ENCODE measurements around the gene TRIM9.
A peak's percentile ranks its signal among the peaks of the same experiment; 100 is the strongest.

The TRIM9 gene

DNA sequence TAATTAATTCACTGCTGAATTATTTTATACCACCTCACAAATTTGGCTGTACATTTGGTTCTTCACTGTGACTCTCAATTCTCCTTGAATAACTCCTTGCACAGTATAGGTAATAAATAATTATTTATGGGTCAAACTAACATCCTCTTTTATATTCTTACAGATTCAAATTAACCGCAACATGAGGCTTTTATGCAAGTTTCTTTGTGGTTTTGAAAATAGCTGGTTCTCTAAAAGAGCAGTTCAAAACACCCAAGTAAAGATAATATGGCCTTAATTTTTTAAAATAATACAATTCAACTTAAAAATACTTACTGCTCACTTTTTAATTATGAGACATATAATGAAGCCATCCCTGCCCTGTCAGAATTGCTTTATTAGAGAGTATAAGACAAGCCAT, 12.9 kb upstream of the TRIM9 start:
- H3K4me3 Mint-ChIP-seq, result no peak overlapping the region
- no peaks in the 10 kb centered on the region for H3K36me3 Mint-ChIP-seq (ENCODE audit: low read depth)
- H3K27ac Mint-ChIP-seq, result peak overlapping the region; percentile 46
- intact Hi-C loops (cut with micrococcal nuclease), result no loop called here
- no peaks in the 10 kb centered on the region for H3K9me3 Mint-ChIP-seq
- H3K27me3 Mint-ChIP-seq, result peaks cover 3% of the 10 kb centered on the region
- H3K4me1 Mint-ChIP-seq (ENCODE audit: low read depth), result peaks cover 19% of the 10 kb centered on the region

DNA sequence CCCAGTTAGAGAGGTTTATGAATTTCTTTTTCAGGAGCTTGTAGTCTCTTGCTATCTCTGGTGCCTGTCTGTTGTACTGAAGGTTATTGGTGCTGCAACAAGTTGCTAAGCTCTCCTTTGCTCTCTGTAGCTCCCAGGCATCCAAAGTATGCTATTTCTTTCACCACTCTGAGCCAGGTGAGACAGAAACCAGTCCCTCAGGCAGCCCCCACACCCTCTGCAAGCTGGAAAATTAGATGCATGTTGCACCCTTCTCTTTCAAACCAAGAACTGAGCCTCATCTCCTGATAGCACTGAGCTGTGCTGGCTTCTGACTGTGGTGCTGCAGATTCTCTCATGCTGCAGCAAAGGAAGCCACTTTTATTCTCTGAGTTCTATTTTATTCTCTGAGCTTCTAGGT, 9.6 kb upstream of the TRIM9 start:
- Mint-ChIP-seq H3K27ac (no peak overlapping the region), H3K27me3 (peaks cover 7% of the 10 kb centered on the region), H3K4me1 (ENCODE audit: low read depth) (peaks cover 19% of the 10 kb centered on the region), H3K36me3 (ENCODE audit: low read depth) (no peaks in the 10 kb centered on the region), H3K9me3 (no peaks in the 10 kb centered on the region), H3K4me3 (no peak overlapping the region)
- intact Hi-C loops (cut with micrococcal nuclease), result no loop called here

DNA sequence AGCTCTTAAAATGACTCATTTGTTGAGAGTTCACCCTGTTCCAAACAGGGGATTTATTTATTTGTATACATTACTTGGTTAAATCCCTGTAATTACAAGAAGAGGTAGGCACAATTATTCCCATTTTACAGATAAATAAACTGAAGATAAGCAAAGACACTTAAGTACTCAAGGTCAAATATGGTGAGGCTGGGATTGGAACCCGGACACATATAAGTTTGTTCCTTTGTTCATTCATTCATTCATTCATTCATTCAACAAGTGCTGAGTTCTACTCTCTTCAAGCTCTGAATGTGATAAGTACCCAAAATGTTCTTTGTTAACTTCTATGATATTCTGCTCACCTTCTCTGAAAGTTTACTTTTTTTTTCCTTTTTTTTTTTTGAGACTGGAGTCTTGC, 2.4 kb upstream of the TRIM9 start:
- H3K36me3 Mint-ChIP-seq (ENCODE audit: low read depth), result no peaks in the 10 kb centered on the region
- intact Hi-C loops (cut with micrococcal nuclease), result loop anchor here (10.0 kb wide), 1 partner anchor 132 kb away; no protein-coding TSS in a partner anchor
- H3K4me3 Mint-ChIP-seq, result no peak overlapping the region

DNA sequence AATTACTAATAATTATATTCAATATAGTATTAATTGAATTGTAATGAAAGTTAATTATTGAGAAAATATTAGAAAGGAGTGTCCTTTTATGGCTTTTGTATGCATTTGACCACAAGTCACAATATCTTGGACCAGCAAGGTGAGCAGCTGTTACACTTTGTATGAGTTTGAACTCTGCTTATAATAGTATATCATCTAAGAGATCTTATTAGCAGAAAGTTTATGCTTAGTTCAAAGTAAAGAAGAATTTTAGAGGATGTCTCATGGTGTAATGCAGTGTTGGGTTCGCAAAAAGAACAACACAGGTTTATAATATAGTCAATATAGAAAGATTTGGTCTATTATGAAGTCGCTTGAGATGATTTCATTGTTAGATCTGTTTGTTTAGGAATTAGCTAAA, 2.0 kb upstream of the TRIM9 start:
- Mint-ChIP-seq H3K4me3 (no peak overlapping the region), H3K4me1 (ENCODE audit: low read depth) (peaks cover 27% of the 10 kb centered on the region), H3K36me3 (ENCODE audit: low read depth) (no peaks in the 10 kb centered on the region), H3K27me3 (peaks cover 49% of the 10 kb centered on the region), H3K27ac (no peak overlapping the region), H3K9me3 (no peaks in the 10 kb centered on the region)
- intact Hi-C loops (cut with micrococcal nuclease), result loop anchor here (10.0 kb wide), 1 partner anchor 132 kb away; no protein-coding TSS in a partner anchor

More for the DNA sequence above, 2.4 kb upstream of the TRIM9 start:
- no peaks in the 10 kb centered on the region for H3K9me3 Mint-ChIP-seq
- H3K27me3 Mint-ChIP-seq, result peaks cover 49% of the 10 kb centered on the region
- H3K4me1 Mint-ChIP-seq (ENCODE audit: low read depth), result peaks cover 27% of the 10 kb centered on the region
- H3K27ac Mint-ChIP-seq, result no peak overlapping the region

DNA sequence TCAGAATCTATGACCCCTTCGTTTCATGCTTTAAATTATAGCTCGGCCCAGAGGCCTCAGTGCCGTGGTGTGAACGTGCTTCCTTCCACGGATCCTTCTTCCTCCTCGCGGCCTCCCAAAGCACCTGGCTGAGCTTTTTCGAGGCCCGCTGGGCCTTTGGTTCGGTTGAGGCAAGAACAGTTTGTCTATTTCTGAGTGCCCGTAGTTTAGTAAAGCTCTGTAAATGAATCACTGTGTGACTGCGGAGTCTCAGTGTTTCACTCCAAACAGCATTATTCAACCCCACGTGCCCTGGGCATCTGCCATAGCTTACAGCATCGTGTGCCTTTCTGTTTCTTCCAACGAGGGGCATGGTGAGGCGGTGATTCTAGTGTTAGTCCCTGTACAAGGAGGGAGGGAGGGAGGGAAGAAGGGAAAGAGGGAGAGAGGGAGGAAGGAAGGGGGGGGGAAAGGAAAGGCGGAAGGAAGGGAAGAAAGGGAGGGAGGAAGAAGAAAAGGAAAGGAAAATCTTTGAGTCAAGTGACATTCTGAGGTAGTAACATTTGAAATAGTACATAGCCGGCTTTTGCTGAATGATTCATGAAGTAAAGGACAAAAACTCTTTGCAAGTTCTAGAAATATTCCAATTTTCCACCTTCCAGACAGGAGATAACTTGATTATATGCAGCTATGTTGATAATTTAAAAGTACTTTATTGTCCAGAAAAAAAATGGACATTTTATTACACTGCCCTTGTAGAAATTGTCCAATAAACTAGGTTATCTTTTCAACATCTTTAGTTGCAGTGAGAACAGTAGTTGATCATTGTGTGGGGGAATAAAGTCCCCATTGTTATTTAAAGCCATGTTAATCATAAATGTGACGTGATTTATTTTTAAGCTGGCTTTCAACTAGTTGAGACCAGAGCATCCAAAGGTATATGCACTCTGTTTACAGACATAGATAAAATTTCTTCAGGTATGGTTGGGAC, 1.2 kb upstream of the TRIM9 start:
- H3K4me1 Mint-ChIP-seq (ENCODE audit: low read depth), result peaks cover 27% of the 10 kb centered on the region
- peaks cover 47% of the 10 kb centered on the region for H3K27me3 Mint-ChIP-seq
- H3K9me3 Mint-ChIP-seq, result no peaks in the 10 kb centered on the region
- H3K4me3 Mint-ChIP-seq, result peak overlapping the region; percentile 87
- intact Hi-C loops (cut with micrococcal nuclease), result loop anchor here (10.0 kb wide), 1 partner anchor 131 kb away; no protein-coding TSS in a partner anchor
- H3K36me3 Mint-ChIP-seq (ENCODE audit: low read depth), result no peaks in the 10 kb centered on the region
- H3K27ac Mint-ChIP-seq, result no peak overlapping the region

DNA sequence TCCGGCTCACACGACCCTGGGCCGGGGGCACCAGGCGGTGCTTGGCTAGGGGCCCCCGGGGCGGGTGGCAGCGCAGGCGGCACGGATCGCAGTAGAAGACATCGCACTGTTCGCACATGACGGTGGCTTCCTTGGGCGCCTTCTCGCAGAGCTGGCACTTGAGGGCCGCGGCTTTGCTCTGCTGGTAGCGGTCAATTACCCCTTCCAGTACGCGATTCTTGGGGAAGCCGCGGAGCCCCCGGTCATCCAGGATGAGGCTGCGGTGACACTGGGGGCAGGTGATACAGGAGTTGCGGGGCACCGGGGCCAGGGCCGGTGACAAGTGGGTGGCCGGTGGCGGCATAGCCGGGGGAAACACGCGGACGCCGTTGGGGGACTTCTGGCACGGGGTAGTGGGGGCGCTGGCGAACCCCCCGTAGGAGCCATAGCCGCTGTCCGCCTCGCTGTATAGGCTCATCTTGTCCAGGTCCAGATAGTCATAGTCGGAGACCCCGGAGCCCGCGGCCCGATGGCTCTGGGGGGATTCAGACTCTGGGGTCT, 553 bp downstream of the TRIM9 start:
- intact Hi-C loops (cut with micrococcal nuclease), result loop anchor here (10.0 kb wide), 1 partner anchor 130 kb away; no protein-coding TSS in a partner anchor
- Mint-ChIP-seq H3K4me3 (peak overlapping the region; percentile 87), H3K27ac (no peak overlapping the region), H3K27me3 (peaks cover 45% of the 10 kb centered on the region), H3K9me3 (no peaks in the 10 kb centered on the region), H3K4me1 (ENCODE audit: low read depth) (peaks cover 27% of the 10 kb centered on the region), H3K36me3 (ENCODE audit: low read depth) (no peaks in the 10 kb centered on the region)

DNA sequence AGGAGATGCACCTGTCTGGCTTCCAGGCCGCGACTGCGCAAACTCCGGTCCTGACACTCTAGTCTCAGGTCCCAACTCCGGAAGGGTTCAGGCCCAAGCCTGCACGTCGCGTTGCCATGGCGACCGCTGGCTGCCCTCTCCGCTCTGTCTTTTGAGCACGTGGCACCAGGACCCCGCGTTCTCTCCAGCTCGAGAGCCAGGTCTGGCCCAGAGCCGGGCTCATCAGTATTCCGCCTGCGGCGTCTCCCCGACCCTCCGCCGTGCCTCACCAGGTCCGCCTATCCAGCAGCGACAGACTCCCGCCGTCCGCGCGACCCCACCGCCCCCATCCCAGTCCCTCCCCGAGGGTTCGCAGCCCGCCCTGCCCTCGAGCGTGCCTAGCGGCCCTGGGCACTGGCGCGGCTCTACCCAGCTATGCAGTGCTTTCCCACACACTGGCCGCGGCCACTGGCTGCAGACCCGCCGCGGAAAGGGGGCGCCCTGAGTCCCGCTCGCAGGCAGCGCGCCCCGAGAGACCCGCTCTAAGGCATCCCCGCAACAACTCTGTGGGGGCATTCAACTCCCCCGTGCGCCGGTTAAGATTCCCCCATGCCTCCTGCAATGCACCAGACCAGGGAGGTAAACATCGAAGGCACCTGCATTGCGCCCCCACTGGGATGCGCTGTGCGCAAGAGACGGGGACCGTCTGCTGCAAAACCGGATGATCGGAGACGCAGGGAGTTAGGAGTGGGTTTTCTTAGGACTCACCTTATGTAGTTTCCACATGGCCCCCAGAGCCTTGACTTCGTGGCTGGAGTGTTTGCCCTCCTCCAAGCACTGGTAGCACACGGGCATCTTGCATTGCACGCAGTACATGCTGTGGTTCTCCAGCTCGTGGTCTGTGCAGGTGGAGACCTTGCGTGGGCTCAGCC, 1.3 kb downstream of the TRIM9 start:
- H3K4me3 Mint-ChIP-seq, result peak overlapping the region; percentile 87
- intact Hi-C loops (cut with micrococcal nuclease), result loop anchor here (10.0 kb wide), 1 partner anchor 129 kb away; no protein-coding TSS in a partner anchor
- H3K36me3 Mint-ChIP-seq (ENCODE audit: low read depth), result no peaks in the 10 kb centered on the region
- peaks cover 27% of the 10 kb centered on the region for H3K4me1 Mint-ChIP-seq (ENCODE audit: low read depth)
- H3K27ac Mint-ChIP-seq, result no peak overlapping the region
- H3K9me3 Mint-ChIP-seq, result no peaks in the 10 kb centered on the region
- H3K27me3 Mint-ChIP-seq, result peaks cover 45% of the 10 kb centered on the region

DNA sequence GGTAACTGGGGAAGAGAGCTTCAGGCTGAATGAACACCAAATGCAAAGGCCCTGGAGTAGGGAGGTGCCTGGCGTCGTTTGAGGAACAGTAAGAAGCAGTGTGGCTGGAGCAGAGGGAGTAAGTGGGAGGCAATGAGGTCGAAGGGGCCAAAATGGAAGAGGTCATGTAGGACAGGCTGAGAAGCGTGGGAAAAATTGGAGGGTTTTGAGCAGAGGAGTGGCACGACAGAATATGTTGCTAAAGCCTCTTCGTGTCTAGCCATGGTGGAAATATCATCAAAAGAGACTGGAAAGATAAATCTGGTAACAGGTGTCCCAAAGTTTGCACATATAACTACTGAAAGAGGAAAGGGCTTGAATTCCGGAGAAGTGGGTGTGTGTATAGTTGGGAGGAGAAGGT, 1.9 kb downstream of the TRIM9 start:
- H3K27me3 Mint-ChIP-seq, result peaks cover 45% of the 10 kb centered on the region
- H3K4me1 Mint-ChIP-seq (ENCODE audit: low read depth), result peaks cover 27% of the 10 kb centered on the region
- no peaks in the 10 kb centered on the region for H3K36me3 Mint-ChIP-seq (ENCODE audit: low read depth)
- H3K9me3 Mint-ChIP-seq, result no peaks in the 10 kb centered on the region
- H3K27ac Mint-ChIP-seq, result no peak overlapping the region
- no peak overlapping the region for H3K4me3 Mint-ChIP-seq
- intact Hi-C loops (cut with micrococcal nuclease), result loop anchor here (10.0 kb wide), 1 partner anchor 128 kb away; no protein-coding TSS in a partner anchor

DNA sequence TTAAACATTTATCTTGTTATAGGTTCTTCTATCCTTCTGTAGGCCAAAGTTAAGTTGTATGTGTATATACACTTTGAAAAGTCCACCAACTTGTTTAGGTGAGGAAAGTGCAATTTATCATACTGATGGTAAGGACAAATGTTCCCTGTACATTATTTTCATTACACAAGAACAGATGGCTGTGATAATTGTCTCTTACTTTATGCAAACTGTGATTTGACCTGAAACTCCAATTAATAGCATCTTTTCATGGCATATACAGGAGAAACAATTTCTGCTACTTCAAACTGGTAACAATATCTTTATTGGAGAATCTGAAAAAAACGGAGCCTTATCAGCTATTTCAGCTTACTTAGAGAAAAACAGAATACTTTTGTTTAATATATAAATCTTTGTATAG, 5.6 kb downstream of the TRIM9 start:
- peaks cover 18% of the 10 kb centered on the region for H3K4me1 Mint-ChIP-seq (ENCODE audit: low read depth)
- peaks cover 21% of the 10 kb centered on the region for H3K27me3 Mint-ChIP-seq
- no peaks in the 10 kb centered on the region for H3K36me3 Mint-ChIP-seq (ENCODE audit: low read depth)
- intact Hi-C loops (cut with micrococcal nuclease), result no loop called here
- H3K9me3 Mint-ChIP-seq, result no peaks in the 10 kb centered on the region
- H3K27ac Mint-ChIP-seq, result no peak overlapping the region
- no peak overlapping the region for H3K4me3 Mint-ChIP-seq

DNA sequence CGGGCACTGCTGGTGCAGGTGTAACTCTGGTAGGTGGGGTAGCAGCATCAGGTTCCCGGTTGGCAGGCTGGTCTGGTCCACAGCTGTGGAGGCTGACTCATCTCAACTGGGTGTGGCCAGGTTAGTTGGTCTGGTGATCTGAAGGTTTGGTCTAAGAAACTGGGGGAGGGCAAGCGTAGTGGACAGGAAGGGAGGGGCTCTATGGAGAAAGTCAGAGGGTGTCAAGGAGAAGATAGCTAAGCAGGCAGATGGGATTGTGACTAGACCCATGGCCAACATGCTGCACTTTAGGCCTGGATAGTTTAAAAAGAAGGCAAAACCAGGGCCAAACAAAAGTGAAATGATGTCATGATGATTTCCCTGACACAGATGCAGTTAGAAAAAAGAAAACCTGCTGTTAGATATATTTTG, 7.9 kb downstream of the TRIM9 start:
- intact Hi-C loops (cut with micrococcal nuclease), result no loop called here
- no peak overlapping the region for H3K27ac Mint-ChIP-seq
- no peak overlapping the region for H3K4me3 Mint-ChIP-seq
- H3K27me3 Mint-ChIP-seq, result peaks cover 2% of the 10 kb centered on the region
- H3K9me3 Mint-ChIP-seq, result no peaks in the 10 kb centered on the region
- H3K36me3 Mint-ChIP-seq (ENCODE audit: low read depth), result no peaks in the 10 kb centered on the region
- peaks cover 10% of the 10 kb centered on the region for H3K4me1 Mint-ChIP-seq (ENCODE audit: low read depth)

DNA sequence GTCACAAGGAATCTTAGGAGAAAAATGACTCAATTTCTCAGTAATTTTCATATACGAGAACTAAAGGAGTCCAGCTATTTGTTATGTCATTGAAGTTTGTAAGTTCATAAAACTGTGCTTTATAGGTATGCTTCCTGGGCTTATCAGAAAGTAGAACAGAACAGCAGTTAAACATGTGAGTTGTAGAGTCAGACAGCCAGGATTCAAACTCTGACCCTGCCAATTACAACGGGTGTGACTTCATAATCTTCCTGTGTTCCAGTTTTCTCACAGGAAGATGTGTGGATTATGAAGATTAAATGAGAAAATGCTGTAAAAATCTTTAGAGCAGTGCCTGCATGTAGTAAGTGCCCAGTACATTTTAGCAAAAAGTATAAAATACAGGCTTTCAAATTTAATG, 8.9 kb downstream of the TRIM9 start:
- Mint-ChIP-seq H3K9me3 (no peaks in the 10 kb centered on the region), H3K27ac (no peak overlapping the region), H3K4me1 (ENCODE audit: low read depth) (peaks cover 10% of the 10 kb centered on the region), H3K27me3 (peaks cover 2% of the 10 kb centered on the region), H3K36me3 (ENCODE audit: low read depth) (no peaks in the 10 kb centered on the region), H3K4me3 (no peak overlapping the region)
- intact Hi-C loops (cut with micrococcal nuclease), result no loop called here

DNA sequence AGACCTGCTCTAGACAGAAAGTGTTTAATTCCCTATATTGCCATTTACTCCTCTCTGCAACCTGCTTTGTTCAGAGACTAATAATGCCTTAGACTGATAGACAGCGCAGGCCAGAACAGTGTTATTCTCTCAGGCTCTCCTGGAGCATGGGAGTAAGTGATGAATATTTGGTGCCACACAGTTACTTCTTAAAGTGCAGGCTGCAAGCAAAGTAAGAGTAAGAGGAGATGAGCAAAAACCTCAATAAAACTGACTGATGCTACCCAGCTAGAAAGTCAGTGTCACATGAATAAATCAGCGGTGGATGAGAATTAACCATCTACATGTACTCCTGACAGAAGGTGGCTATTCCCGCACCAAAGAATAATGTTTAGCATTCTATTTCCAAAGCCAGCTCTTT, 9.9 kb downstream of the TRIM9 start:
- intact Hi-C loops (cut with micrococcal nuclease), result no loop called here
- Mint-ChIP-seq H3K27me3 (peaks cover 2% of the 10 kb centered on the region), H3K4me3 (no peak overlapping the region), H3K9me3 (no peaks in the 10 kb centered on the region), H3K27ac (no peak overlapping the region), H3K4me1 (ENCODE audit: low read depth) (peaks cover 10% of the 10 kb centered on the region), H3K36me3 (ENCODE audit: low read depth) (no peaks in the 10 kb centered on the region)

DNA sequence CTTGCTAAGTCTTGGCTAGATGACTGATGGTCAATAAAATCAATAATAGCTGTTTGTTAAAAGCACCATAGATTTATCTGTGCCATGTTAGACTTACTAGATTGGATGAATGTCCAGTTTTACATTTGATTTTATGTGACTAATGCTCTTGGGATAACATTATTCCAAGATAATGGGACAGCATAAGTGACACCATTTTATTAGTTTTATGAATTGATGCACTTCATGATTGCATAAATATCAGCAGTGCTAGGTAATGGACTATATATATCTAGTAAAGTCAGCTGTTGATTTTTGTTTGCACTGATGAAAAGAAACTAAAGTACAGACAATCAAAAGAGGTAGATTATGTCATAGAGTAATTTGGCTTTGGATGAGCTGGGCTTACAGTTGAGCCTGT, 10.4 kb downstream of the TRIM9 start:
- intact Hi-C loops (cut with micrococcal nuclease), result no loop called here
- Mint-ChIP-seq H3K9me3 (no peaks in the 10 kb centered on the region), H3K27ac (no peak overlapping the region), H3K4me1 (ENCODE audit: low read depth) (peaks cover 14% of the 10 kb centered on the region), H3K36me3 (ENCODE audit: low read depth) (no peaks in the 10 kb centered on the region), H3K4me3 (no peak overlapping the region), H3K27me3 (peaks cover 2% of the 10 kb centered on the region)

Data from dendritic cell treated with granulocyte-macrophage colony-stimulating factor and Interleukin-4, amounts not matched to agents 40 ng/mL and 50 ng/mL, for 4 days (primary cell).